Endothelial cell of umbilical vein (primary cell): ENCODE results near the gene DCC. TPM values are rescaled to one million over a fixed set of nuclear protein-coding genes. Genes with fewer than 3 reads are reported as not detected.

Experiments used
- BruUV-seq: library from RNA; stranded (reverse); fragments of 400-500 nt; replicated peaks from 2 replicates; lab custom pipeline; 2021; lab: Mats Ljungman, UMichigan
- CTCF ChIA-PET: fragments of 300-600, 350-600 bp; sonication (Branson Sonifier 250); formaldehyde crosslinking; loops from one replicate; lab custom pipeline; 2021; ENCODE audit warnings: antibody characterized with exemption, inconsistent platforms; lab: Charles Lee
- POLR2A ChIA-PET: fragments of 300-600, 350-600 bp; sonication (Branson Sonifier 250); formaldehyde crosslinking; loops from one replicate; lab custom pipeline; 2021; ENCODE audit warnings: antibody characterized with exemption, inconsistent platforms; lab: Charles Lee
- DNase-seq: peaks from one replicate; pipeline ENCODE4 v3.0.0-alpha.2; 2011; ENCODE audit warnings: low read depth, low spot score
- FAIRE-seq: peaks from 2 replicates; lab custom pipeline; 2011; peaks lifted over from hg19 to GRCh38; lab: Jason Lieb, UNC
- H2AFZ ChIP-seq: 2 replicates; pipeline ENCODE4 v1.6.0; 2012; ENCODE audit warnings: low read depth, low read length, control low read depth, inconsistent platforms
- H3K27ac ChIP-seq: 2 replicates; pipeline ENCODE4 v1.5.1; 2011; ENCODE audit warnings: low read depth, mild to moderate bottlenecking, control low read depth, low read length, moderate library complexity; ENCODE audit not compliant: insufficient read depth
- H3K27me3 ChIP-seq, 2 experiments: 2 replicates each; pipeline versions ENCODE4 v1.6.0 to v1.6.1; 2011; ENCODE audit warnings: low read length in 2 of 2, mixed read lengths in 1 of 2; ENCODE audit not compliant: control insufficient read depth in 2 of 2, insufficient read depth in 2 of 2
- H3K36me3 ChIP-seq, 2 experiments: 2 replicates in 1 of 2; 3 replicates in 1 of 2; pipeline ENCODE4 v1.5.1; 2011; ENCODE audit warnings: low read length in 2 of 2, mild to moderate bottlenecking in 1 of 2, moderate library complexity in 1 of 2; ENCODE audit not compliant: control insufficient read depth in 2 of 2, insufficient read depth in 2 of 2; ENCODE audit errors: extremely low read depth in 1 of 2
- H3K4me1 ChIP-seq: 3 replicates; pipeline ENCODE4 v1.5.1; 2011; ENCODE audit warnings: mild to moderate bottlenecking, low read length; ENCODE audit not compliant: control insufficient read depth, insufficient read depth; ENCODE audit errors: extremely low read depth
- H3K4me2 ChIP-seq: 2 replicates; pipeline ENCODE4 v1.6.1; 2011; ENCODE audit warnings: low read length, control low read depth, mixed read lengths; ENCODE audit not compliant: insufficient read depth
- H3K4me3 ChIP-seq, 3 experiments: fragments of 200-600 bp in 1 of 3; sonication (generic), shearing (Covaris generic) in 1 of 3; replicated peaks in 1 of 3; 2 replicates each; pipeline ENCODE4 v1.5.1; 2011 to 2016; ENCODE audit warnings: control low read depth in 3 of 3, low read length in 3 of 3, mild to moderate bottlenecking in 2 of 3, inconsistent platforms in 1 of 3, low read depth in 1 of 3, moderate library complexity in 1 of 3; ENCODE audit not compliant: insufficient read depth in 1 of 3
- H3K79me2 ChIP-seq: 2 replicates; pipeline ENCODE4 v1.6.0; 2012; ENCODE audit warnings: low read length, inconsistent platforms; ENCODE audit not compliant: control insufficient read depth, insufficient read depth
- H3K9ac ChIP-seq: replicated peaks from 2 replicates; pipeline ENCODE3; 2011; ENCODE audit warnings: low read length, control low read depth; ENCODE audit not compliant: insufficient read depth; ENCODE audit errors: extremely low read depth
- H3K9me1 ChIP-seq: replicated peaks from 3 replicates; pipeline ENCODE4 v1.6.0; 2011; ENCODE audit warnings: mild to moderate bottlenecking, low read length; ENCODE audit not compliant: control insufficient read depth, insufficient read depth; ENCODE audit errors: extremely low read depth
- H3K9me3 ChIP-seq: replicated peaks from 2 replicates; pipeline ENCODE4 v1.5.1; 2012; ENCODE audit warnings: low read length, inconsistent platforms; ENCODE audit not compliant: control insufficient read depth, insufficient read depth
- H4K20me1 ChIP-seq: replicated peaks from 2 replicates; pipeline ENCODE3; 2011; ENCODE audit warnings: mild to moderate bottlenecking, low read length; ENCODE audit not compliant: control insufficient read depth, insufficient read depth; ENCODE audit errors: extremely low read depth
- CTCF ChIP-seq, 2 donors: IDR thresholded peaks; 1 replicate in 1 of 2; 2 replicates in 1 of 2; pipeline ENCODE4 v1.5.1; 2011; ENCODE audit warnings: low read length in 2 of 2, mild to moderate bottlenecking in 2 of 2, moderate library complexity in 2 of 2, control low read depth in 1 of 2, inconsistent platforms in 1 of 2, low read depth in 1 of 2; ENCODE audit not compliant: insufficient read depth in 1 of 2; ENCODE audit errors: extremely low read depth in 1 of 2
- EZH2 ChIP-seq: IDR thresholded peaks from 2 replicates; pipeline ENCODE4 v1.6.1; 2012; ENCODE audit warnings: borderline replicate concordance, low read depth, mild to moderate bottlenecking, moderate library complexity, low read length, inconsistent platforms; ENCODE audit not compliant: severe bottlenecking
- FOS ChIP-seq: IDR thresholded peaks from 2 replicates; pipeline ENCODE4 v1.6.1; 2011; ENCODE audit warnings: mild to moderate bottlenecking, low read length, moderate library complexity, borderline replicate concordance; ENCODE audit not compliant: insufficient read depth
- GATA2 ChIP-seq: IDR thresholded peaks from 2 replicates; pipeline ENCODE4 v1.7.0; 2011; ENCODE audit warnings: low read depth, mild to moderate bottlenecking, moderate library complexity, mixed read lengths, low read length; ENCODE audit not compliant: insufficient read length, insufficient read depth
- JUN ChIP-seq: IDR thresholded peaks from 2 replicates; pipeline ENCODE4 v1.6.1; 2011; ENCODE audit warnings: borderline replicate concordance, low read depth; ENCODE audit not compliant: insufficient read length, insufficient read depth
- MAX ChIP-seq: IDR thresholded peaks from 2 replicates; pipeline ENCODE4 v1.6.1; 2011; ENCODE audit not compliant: insufficient read depth, insufficient read length
- MYC ChIP-seq: IDR thresholded peaks from one replicate; pipeline ENCODE4 v1.6.1; 2011; ENCODE audit warnings: mild to moderate bottlenecking, low read depth, low read length
- POLR2A ChIP-seq: IDR thresholded peaks from 2 replicates; pipeline ENCODE4 v1.6.1; 2012; ENCODE audit warnings: low read depth, mild to moderate bottlenecking, control low read depth, low read length
- POLR2AphosphoS5 ChIP-seq: IDR thresholded peaks from 2 replicates; pipeline ENCODE4 v1.6.1; 2012; ENCODE audit warnings: low read depth, mild to moderate bottlenecking, control low read depth, low read length, moderate library complexity; ENCODE audit not compliant: insufficient read depth
- dilution Hi-C: fragments of 300-500 bp; cut with MboI; formaldehyde crosslinking; loops from one replicate; pipeline ENCODE4 v1.15.0; 2019; ENCODE audit warnings: low sequenced_read_pairs; ENCODE audit not compliant: extremely low pct_ligation_motif_present
- intact Hi-C: fragments of 100-400 bp; cut with micrococcal nuclease; formaldehyde crosslinking; loops from one replicate; pipeline ENCODE4 v1.10.0; 2022
- polyA plus RNA-seq, 4 experiments: library from polyadenylated mRNA; depleted of rRNA in 3 of 4; stranded (reverse) in 3 of 4; unstranded in 1 of 4; fragments of >200 nt; gene quantifications; 2 replicates each; pipeline versions ENCODE4 v1.2.1 to v1.2.3, GENCODE V29; 2011 to 2012; ENCODE audit warnings: missing spikeins in 1 of 4
- total RNA-seq: library from RNA; stranded (reverse); gene quantifications from 2 replicates; pipeline ENCODE4 v1.2.3, GENCODE V29; 2021

DCC gene
- total and polyA plus RNA-seq, 2 donors (not counting 3 experiments of a cell fraction or from before 2014, with no cell fraction given): not detected

- Histone ChIP-seq H3K9ac (no peak overlapping the region), H3K27me3 (no peaks in the 10 kb centered on the region), H4K20me1 (no peaks in the 10 kb centered on the region), H3K4me3 (no peak overlapping the region), H3K9me3 (peaks cover 2% of the 10 kb centered on the region), H3K27ac (no peak overlapping the region), H3K9me1 (no peaks in the 10 kb centered on the region), H2AFZ (no peak overlapping the region), H3K4me1 (no peaks in the 10 kb centered on the region), H3K36me3 (no peaks in the 10 kb centered on the region), H3K4me2 (no peak overlapping the region), H3K79me2 (no peaks in the 10 kb centered on the region)
- dilution Hi-C loops: no loop called here
- TF ChIP-seq MAX (no peak), POLR2AphosphoS5 (no peak), JUN (no peak), GATA2 (no peak), FOS (no peak), CTCF (IDR thresholded peaks at IDR 0.05; ENCODE audit: extremely low read depth in 1 of 2, insufficient read depth in 1 of 2, low read depth in 1 of 2, low read length in 2 of 2) (no peak), MYC (no peak), EZH2 (no peak), POLR2A (no peak)
- CTCF ChIA-PET: no interaction called here
- DNase-seq (no peak), FAIRE-seq (no peak)
- POLR2A ChIA-PET: no interaction called here
- no TSS peak for BruUV-seq
- intact Hi-C loops: no loop called here
Observed at GRCh38 chr18:53422896-53423295, 1082.9 kb downstream of the DCC start.
